Transverse colon (tissue), 3 donors: ENCODE measurements around the gene NRARP.

Source experiments
- CTCF ChIP-seq, 5 experiments: fragments of 200-600 bp in 3 of 5; fragments of 450-650 bp in 2 of 5; sonication (generic) in 3 of 5; IDR thresholded peaks; 1 replicate in 2 of 5; 2 replicates in 3 of 5; pipeline ENCODE4 v1.5.1; 2016 to 2017; ENCODE audit warnings: antibody characterized with exemption in 5 of 5, inconsistent platforms in 3 of 5, mild to moderate bottlenecking in 2 of 5, moderate library complexity in 1 of 5
- POLR2A ChIP-seq: fragments of 450-650 bp; IDR thresholded peaks from one replicate; pipeline ENCODE4 v1.6.1; 2016; ENCODE audit warnings: antibody characterized with exemption, mild to moderate bottlenecking, moderate library complexity

GRCh38 chr9:137294681-137295237 is 7.3 kb downstream of the NRARP start:
- TF ChIP-seq CTCF (IDR thresholded peaks at IDR 0.05) (peak in 3 of 5 experiments; percentile 7 to 22 (median 9)), POLR2A (peak; percentile 5)
